ENCODE results near the gene OR8A1.

OR8A1 gene

DNA sequence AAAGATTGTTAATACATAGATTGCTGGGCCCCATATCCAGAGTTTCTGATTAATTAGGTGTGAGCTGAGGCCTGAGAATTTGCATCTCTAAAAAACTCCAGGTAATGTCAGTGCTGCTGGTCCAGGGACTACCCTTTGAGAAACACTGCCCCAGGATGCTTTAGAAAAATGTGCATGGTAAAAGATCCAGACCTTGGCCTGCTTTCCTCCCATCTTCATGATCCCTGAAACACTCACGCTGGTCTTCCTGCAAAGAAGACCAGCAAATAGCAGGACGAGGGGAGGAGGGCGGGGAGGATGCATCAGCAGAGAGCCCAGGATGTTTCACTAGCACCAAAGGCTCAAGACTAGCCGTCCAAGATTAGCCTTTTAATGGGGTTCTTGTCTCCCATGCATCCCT is at the start of gene OR8A1:
OR8A1 (plus strand) TSS at position 301 of the 400 bp plus-strand sequence. CDS start 123 bp downstream, outside the sequence.
- no peak for DNase-seq

DNA sequence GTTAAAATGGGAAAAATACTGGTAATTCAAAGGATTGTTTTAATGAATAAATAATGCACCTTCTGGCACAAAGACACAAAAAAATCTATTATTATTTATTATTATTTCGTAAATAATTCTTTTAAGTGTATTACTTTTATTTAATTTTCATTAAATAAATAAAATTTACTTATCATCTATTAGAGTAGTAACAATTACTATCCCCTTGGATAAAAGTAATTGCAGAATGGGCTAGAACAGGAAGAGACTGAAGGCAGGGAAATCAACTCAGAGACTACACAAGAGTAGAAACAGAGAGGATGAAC is 49.3 kb upstream of the OR8A1 start:
- DNase-seq = no peak

DNA sequence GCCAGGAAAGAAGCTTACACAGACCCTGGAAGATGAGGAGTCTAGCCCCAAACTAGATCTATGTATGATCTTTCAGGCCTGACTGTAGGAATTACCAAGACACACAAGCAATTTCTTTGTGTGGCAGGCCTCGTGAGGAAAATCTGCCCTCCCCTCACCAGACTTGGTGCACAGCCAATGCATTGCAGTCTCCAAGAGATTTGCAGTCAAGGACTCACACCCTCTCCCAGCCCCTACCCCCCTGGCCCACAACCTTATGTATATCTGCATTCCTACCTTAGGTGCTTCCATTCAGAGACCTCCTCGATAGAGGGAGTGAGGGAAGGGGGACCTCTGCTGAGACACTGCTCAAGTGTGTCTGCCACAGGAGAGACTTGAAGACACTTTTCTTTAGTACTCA is 36.2 kb upstream of the OR8A1 start:
- DNase-seq = no peak

DNA sequence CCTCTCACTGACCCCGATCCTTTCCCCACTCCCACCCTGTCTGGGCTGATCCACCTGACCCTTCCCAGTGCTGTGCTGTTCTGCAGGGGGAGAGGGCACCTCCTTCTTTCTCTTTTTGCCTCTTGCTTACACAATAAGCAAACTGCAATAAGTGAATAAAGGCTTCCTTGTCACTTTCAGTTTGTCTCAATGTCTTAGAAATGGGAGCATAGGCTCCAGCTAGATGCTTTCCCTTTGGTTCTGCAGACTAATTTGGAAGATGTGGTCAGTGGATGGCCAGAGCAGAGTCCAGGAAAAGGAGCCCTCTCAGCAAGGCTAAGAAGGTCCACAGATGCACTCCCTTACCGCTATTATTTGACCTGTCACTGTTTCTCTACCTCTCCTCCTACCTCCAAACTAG is 35.7 kb upstream of the OR8A1 start:
- no peak for DNase-seq

DNA sequence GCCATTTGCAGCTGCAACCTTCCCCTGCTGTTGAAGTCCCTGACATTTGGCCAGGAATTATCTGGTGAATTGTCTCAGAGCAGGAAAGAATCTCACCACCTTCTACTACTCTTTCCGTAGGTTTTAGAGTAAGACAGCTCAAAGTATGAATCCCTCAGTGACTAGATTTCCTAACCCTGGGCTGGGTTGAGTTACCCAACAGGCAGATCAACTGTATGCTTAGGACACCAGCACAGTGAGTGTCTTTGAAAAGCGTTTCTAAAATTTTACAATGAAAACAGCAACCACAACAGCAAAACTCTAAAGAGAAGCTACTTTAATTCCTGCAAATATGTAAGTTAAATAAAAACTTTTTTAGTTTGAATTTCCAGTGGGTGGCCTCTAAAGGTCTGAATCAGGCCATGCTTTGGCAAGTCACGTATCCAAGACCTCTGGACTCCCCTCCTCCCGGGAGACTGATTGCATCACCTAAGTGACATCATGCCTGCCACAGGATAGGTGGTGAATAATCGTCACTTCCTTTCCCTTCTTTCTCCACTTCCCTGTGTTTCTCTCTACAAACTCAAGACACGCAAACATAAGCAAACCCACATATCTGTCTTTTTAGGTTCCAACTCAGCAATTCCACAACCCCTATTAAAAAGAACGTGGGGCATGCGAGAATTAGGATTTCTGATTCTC is 34.1 kb upstream of the OR8A1 start:
- no peak for DNase-seq

DNA sequence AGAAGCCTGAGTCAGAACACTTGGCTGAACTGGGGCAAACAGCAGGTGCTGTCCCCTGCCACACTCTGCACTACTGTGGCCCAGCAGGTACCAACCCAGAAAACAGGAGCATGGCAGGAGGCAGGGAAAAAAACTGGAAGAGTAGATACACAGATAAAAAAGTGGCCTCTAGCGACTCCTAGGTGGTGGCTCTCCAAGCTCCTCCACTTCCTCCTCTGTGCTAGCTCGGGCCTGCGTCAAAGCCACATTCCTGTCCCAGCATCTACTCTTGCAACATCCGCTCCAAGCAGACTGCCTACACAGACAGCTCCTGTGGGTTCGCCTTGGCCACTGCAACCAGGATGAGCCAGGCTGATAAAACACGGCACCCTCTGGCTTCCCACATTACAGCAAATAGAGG is 33.3 kb upstream of the OR8A1 start:
- no peak for DNase-seq

DNA sequence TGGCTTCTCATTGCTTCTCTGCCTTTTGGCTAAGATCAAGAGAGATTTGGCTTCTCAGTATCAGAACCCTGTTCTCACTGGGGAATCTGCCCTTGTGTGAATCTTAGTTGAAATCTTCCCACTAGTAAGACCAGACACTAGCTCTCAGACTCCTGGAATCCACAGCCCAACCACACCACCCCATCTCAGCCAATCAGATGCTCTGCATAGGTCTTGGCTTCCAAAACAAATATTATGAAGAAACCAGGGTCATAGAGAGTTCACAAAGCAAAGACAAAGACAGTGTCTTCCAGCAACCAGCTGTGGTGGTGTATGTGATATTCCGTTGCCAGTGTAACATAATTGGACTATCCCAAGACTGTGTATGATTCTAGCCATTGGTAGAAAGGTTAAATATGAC is 31.8 kb upstream of the OR8A1 start:
- DNase-seq = no peak

DNA sequence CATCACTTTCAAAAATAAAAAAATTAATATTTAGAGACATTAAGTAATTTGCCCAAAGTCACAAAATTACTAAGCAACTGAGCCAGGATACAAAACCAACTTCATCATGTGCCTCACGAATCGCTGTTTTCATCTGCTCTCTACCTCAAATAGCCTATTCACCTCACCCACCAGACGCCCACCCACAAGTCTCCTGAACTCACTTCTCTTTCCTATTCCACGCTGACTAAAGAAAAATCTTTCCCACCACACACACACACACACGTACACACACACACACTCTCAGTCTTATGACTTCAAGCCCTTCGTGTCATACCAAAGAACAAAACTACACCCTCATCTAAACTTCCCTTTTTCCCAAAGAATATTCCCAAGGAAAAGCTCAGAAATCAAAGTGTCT is 28.6 kb upstream of the OR8A1 start:
- no peak for DNase-seq

DNA sequence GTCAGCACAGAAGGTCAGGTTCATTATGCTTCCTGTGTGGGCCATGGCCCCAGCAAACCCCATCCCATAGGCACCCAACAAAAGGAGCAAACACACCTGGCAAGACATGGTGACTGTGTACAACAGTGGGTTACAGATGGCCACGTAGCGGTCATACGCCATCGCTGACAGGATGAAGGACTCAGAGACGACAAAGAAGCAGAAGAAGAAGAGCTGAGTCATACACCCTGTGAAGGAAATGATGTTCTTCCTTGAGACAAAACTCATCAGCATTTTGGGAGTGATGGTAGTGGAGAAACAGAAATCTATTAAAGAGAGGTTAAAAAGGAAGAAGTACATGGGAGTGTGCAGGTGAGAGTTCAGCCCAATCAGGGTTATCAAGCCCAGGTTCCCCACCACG is 26.7 kb upstream of the OR8A1 start:
- no peak for DNase-seq

DNA sequence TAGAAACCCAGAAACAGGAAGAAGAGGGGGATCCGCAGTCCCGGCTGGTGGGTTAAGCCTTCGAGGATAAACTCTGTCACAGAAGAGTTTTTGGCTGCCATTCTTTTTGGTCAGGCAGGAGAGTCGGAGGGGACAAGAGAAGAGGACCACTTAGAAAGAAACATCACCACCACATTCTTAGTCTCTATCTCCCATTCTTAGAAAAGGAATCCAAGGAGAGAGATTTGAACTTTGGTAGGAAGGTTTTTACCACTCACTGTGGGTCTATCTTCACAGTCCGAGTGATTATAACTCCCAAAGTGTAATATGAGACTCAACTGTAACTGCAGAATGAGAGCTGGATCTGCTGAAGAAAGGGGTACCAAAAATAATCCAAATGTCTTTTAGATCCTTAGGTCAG is 26.2 kb upstream of the OR8A1 start, which contains the start of gene OR8B12:
OR8B12 (minus strand) TSS at position 101 of the 400 bp plus-strand sequence; CDS start at position 101, 0 bp downstream.
- no peak for DNase-seq

DNA sequence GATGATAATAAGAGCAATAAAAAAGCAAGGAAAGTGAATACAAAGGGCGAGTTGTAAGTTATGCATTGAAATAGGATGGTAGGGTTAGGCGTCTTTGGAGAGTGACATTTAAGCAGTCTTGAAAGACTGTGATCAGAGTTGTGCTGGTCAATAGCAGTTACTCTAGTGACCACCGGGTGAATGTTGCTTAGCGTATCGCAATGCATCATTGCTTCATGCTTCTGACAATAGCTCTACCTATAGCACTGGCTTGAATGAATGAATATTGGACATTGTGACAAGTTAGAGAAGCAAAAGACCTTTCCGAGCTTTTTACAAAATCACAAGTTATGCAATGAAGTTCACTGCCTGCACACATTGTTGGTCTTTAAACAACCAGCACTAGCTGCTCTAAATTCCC is 18.6 kb upstream of the OR8A1 start:
- no peak for DNase-seq

DNA sequence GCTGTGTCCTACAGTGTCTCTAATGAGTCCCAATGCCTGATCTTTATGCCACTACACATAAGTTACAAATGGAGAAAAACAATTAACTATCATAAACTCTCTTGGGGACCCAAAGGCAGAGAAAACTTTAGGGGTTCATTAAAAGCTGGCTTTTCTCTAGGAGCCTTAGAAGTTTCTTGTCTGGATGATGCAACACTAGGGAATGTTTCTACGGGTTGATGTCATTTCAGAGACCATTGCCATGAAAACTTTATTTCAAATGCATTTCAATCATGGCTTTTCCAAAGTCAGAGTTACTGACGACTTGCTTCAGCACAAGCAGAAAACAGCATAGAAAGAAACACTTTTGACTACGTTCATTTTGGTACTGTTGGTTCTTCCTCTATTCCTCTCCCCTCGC is 17.8 kb upstream of the OR8A1 start:
- DNase-seq = no peak

DNA sequence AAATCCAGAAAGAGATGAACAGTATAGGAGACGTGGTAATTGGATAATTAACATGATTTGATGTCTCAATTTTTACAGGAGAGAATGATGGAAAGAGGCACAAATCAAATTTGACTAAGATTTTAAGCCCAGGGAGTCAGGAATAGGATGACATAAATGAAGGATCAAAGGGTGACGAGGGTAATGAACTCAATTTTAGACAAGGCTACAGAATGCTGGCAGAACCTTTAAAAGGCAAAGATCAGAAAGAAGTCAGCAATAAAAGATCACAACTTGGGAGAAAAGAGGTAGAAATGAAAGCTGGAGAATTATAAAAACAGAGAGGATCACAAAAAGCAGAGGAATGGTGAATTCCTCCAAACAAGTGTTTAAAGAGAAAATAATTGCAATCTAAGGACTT is 13.0 kb upstream of the OR8A1 start:
- no peak for DNase-seq

DNA sequence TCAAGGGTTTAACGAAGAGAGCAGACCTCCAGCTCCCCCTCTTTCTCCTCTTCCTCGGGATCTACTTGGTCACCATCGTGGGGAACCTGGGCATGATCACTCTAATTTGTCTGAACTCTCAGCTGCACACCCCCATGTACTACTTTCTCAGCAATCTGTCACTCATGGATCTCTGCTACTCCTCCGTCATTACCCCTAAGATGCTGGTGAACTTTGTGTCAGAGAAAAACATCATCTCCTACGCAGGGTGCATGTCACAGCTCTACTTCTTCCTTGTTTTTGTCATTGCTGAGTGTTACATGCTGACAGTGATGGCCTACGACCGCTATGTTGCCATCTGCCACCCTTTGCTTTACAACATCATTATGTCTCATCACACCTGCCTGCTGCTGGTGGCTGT is 363 bp downstream of the OR8A1 start:
- DNase-seq = no peak

DNA sequence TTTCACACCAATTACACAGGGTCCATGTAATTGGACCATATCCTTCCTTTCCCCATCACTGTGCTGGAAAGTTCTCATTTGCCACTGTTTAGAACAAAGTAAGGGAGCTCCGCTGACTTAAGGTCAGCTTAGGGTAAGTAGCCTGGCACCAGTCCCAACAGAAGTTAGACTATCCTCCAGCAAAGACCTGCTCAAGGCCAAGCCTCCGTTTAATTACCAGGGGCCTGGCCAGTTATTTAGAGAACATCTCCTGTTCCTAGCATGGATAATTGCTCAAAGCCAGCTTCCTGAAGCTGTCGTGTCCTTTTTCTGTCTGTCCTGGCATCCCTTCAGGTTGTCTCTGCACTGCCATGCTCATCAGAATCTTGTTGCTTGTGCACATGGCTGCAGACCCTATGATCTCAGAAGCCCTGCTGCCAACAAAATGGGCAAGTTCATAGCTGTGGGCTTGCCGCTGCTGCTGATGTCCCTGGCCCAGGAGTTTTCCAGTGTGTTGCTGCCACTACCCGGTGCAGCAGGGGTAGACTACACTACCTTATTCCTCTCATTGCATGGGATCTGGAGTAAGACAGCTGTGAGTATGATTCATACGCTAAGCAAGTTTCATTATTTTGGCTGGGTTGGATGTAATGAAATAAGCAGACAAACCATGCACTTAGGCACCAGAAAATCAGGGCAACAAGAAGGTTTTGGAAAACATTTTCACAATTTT is 8.1 kb downstream of the OR8A1 start:
- no peak for DNase-seq

DNA sequence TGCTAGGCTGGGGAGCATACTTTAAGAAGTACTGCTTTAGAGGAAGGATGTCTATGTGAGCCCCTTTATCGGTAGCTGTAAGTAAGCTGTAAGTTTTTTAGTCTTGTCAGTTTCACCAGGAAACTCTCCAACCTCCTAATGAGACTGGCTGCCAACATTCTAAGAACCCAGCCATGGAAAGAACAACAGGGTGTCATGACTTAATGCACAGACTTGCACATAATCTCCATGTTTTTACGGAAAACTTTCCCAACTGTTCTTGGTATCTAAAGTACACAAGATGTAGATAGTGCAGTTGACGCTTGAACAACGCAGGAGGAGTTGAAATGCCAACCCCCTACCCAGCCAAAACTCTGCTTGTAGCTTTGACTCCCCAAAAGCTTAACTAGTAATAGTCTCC is 9.0 kb downstream of the OR8A1 start:
- no peak for DNase-seq

DNA sequence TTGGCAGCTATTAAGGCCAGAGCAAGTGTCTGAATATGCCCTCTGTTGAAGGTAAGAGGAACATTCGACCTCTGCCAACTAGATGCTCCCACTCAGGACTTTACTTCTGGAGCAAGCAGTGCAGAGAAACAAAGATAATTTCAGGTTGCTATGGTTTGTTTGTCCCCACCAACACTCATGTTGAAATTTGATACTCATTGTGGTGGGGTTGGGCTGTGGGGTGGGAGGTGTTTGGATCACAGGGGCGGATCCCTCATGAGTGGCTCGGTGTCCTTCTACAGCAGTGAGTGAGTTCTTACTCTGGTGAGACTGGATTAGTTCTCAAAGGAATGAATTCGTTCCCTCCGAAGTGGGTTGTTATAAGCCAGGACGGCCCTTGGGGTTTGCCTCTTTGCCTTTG is 12.0 kb downstream of the OR8A1 start:
- no peak for DNase-seq

DNA sequence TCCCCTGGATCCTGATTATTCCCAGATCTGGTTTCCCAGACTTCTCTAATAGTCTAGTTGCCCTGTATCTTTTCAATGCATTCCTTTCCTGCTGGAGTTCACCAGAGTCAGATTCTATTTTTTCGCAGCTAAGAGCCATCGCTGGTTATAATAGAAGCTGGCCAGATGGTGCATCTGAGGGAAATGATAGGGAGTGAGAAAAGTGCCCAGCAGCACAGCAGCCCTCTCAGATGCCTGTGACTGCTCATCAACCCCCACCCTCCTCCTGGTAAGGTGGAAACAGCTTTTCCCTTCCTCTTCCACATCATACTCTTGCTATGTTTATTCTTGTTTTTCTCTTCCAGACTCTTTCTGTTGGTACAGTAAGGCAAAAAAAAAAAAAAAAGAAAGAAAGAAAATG is 12.8 kb downstream of the OR8A1 start:
- DNase-seq = no peak

DNA sequence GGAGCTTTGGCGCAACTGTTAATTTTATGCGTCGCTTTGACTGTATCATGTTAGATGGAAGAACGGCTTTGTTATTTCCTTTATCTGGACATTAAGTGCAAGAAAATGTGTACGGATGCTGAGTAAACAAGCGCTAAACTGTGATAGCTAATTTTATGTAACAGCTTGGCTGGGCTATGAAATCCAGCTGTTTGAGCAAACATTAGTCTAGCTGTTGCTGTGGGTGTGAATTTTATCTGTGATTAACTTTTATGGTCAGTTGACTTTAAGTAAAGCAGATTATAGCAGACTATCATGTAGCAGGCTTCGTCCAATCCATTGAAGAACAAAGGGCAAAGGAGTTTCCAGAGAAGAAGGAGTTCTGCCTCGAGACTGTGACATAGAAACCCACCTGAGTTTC is 14.0 kb downstream of the OR8A1 start:
- no peak for DNase-seq

DNA sequence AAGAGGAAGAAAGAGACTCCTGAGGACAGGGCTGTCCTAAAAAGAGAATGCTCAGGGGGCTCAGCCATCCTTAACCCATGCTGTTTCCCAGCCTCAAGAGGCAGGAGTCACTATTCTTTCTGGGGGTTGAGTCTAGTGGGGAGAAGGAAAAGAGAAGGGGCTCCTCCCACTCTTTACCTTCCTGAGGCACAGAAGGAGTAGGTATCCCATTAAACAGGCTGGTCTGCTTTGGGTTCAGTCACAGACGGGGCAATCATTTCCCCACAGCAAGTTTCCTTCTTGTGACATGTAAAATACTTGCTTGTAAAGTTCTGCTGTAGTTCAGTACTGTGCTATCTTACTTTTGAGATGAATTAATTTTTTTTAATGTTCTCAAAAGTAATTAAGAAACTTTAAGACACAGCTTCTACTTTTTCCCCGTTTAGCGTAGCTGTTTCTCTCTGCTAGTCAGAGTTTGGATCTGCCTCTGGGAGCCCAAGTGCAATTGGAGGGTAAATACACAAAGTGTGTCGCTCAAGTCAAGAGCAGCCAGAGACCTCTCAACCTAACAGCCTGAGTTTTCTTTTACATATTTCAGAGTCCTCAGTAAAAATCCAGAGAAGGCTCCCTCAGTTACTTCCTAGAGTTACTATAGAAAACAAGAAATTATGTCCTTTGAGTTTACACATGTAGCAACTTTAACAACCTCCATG is 15.0 kb downstream of the OR8A1 start:
- no peak for DNase-seq

DNA sequence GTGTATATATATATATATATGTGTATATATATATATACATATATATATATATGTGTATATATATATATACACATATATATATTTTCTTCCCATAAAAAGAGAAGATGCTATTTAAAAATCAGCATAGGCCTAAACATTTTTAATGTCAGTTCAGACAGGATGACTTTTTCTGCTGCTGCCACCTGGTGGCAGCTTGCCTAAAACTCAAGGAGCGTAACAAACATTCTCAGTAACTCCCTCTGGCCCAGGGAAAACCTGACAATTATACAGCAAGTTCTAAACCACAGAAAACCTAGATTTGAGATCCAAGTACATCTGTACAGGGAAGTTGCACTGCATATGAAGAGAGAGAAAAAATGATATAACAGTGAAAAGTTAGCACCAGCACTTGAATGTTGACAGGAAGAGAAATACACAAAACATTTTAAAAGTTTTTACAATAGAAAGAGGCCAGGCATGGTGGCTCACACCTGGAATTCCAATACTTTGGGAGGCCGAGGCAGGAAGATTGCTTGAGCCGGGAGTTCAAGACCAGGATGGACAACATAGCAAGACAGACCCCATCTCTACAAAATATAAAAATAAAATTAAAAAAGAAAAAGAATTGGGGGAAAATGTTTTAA is 16.6 kb downstream of the OR8A1 start:
- DNase-seq = peak; percentile 26

DNA sequence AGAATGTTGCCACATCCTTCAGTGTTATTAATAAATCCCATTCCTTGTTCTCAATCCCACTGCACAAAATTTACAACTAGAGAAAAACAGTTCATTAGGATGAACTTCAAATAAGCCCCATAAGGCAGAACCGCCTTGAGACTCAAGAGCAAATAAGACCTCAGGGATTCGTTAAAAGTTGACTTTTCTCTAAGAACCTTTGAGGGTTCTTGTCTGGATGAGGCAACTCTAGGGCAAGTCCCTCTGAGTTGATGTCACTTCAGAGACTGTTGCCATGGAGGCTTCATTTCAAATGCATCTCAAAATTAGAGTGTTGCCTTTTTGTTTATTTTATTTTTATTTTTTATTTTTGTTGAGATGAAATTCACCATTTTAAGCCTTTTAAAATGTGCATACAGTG is 21.6 kb downstream of the OR8A1 start:
- no peak for DNase-seq

DNA sequence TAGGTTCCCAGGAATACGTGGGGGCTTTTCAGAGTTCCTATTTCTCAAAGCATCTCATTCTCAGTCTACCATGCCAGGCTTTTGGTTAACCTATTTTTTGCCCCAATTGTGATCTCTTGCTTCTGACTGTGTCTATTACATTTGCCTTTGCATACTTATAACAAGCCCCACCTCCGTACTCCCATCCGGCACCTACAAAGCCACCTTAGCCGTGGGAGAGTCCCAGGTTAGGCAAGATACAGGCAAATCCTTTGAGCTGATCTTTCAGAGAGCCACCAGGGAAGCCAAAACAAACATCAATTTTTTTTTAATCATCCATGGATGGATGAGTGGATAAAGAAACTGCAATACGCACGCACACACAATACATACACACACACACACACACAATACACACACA is 22.8 kb downstream of the OR8A1 start:
- DNase-seq = no peak

DNA sequence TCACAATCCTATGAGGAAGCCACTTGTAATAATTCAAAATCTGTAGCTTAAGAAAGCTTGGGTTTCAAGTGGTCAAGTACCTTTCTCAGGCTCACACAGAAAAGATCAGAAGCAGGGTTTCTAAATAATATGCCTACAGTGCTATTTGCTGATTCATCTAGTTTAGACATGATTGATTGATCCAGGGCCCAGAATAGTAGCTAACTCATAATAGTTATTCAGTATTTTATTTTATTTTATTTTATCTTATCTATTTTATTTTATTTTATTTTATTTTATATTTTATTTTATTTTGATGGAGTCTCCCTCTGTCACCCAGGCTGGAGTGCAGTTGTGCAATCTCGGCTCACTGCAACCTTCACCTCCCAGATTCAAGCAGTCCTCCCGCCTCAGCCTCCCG is 25.5 kb downstream of the OR8A1 start:
- no peak for DNase-seq
